Fibroblast of the aortic adventitia (primary cell): ENCODE data around the gene NME9. TPM values are rescaled to one million over a fixed set of nuclear protein-coding genes. Genes with fewer than 3 reads are reported as not detected.
A peak's percentile ranks its signal among the peaks of the same experiment; 100 is the strongest.
"Not testable (repeated sequence)": the region's sequence is repeated elsewhere in the genome, so short reads cannot be mapped to it uniquely, and the experiment has no call there.

Source experiments
- DNase-seq: peaks from one replicate; pipeline ENCODE4 v3.0.0-alpha.2; 2010; ENCODE audit warnings: low read depth
- H3K4me3 ChIP-seq: 2 replicates; pipeline ENCODE4 v1.5.1; 2011; ENCODE audit warnings: low read depth, mild to moderate bottlenecking, control low read depth, low read length, moderate library complexity
- CTCF ChIP-seq: IDR thresholded peaks from 2 replicates; pipeline ENCODE4 v1.5.1; 2011; ENCODE audit warnings: mild to moderate bottlenecking, low read length, control low read depth, inconsistent platforms; ENCODE audit not compliant: insufficient read depth
- total RNA-seq: library from RNA; depleted of rRNA; stranded (reverse); fragments of >200 nt; gene quantifications from 2 replicates; pipeline ENCODE4 v1.2.3, GENCODE V29; 2012; ENCODE audit warnings: low replicate concordance

The NME9 gene
- 0.18 TPM in 1 of 2 replicates, not detected in the other for total RNA-seq

- peak within 1 kb of the TSS; percentile 67 for H3K4me3 ChIP-seq
- TF ChIP-seq CTCF: peak; percentile 74
- peak; percentile 64 for DNase-seq
Observed at GRCh38 chr3:138329127-138329983, at the start of gene NME9. Gene NME9 (minus strand): TSS chr3:138329851. CDS start chr3:138329335, 516 bp downstream.

- no peak for TF ChIP-seq CTCF
- no peak for DNase-seq
- no peak overlapping the region for H3K4me3 ChIP-seq
Observed at GRCh38 chr3:138378990-138379389, 49.3 kb upstream of the NME9 start.

DNA sequence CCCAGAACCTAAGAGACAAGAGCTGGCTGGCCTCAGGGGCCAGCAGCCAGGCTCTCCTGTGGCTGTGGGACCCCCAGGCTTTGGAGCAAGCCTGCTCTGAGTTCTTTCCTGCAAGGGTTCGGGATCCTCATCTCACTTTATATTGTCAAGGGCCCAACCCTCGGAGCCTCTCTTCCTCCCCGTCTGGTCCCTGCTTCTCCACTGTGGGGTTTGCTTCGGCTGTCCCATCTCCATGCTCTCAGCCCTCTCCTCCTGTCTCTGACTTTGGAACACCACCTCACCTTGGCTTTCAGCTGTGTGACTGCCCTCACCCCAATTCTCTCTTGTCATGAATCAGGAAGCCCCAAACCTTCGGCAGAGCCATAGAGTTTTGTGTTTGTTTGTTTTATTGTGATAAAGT lies 48.7 kb upstream of the NME9 start:
- H3K4me3 ChIP-seq: no peak overlapping the region
- no peak for TF ChIP-seq CTCF
- no peak for DNase-seq

DNA sequence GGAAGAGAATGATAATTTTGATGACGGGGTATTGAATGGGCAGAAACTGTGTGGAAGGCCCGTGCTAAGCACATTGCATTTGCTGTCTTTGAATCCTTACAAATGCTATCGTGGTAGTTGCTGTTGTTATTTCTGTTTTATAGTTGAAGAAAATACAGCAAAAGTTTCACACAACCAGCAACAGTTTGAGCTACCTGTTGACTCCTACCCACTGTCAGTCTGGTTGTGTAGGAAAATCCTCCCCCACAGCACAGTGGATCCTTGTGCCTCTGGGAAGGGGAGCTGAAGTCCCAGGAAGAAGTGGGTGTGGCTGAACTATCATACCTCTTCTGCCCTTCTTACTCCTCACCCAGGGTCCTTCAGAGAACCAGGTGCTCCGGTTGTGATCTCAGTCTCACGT lies 48.2 kb upstream of the NME9 start:
- DNase-seq: no peak
- no peak for TF ChIP-seq CTCF
- no peak overlapping the region for H3K4me3 ChIP-seq

DNA sequence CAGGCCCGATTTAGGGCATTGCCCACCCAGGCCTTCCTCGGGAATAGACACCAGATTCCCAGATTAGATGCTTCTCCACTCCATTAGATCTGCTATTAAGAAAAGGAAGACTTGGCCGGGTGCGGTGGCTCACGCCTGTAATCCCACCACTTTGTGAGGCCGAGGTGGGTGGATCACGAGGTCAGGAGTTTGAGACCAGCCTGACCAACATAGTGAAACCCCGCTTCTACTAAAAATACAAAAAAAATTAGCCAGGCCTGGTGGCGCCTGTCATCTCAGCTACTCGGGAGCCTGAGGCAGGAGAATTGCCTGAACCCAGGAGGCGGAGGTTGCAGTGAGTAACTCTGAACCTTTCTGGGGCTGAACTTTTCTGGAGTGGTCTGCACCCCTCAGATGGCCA lies 47.6 kb upstream of the NME9 start:
- not testable (repeated sequence) for H3K4me3 ChIP-seq, DNase-seq

GRCh38 chr3:138376663-138377062 lies 47.0 kb upstream of the NME9 start:
- no peak for DNase-seq
- no peak overlapping the region for H3K4me3 ChIP-seq
- TF ChIP-seq CTCF: no peak

DNA sequence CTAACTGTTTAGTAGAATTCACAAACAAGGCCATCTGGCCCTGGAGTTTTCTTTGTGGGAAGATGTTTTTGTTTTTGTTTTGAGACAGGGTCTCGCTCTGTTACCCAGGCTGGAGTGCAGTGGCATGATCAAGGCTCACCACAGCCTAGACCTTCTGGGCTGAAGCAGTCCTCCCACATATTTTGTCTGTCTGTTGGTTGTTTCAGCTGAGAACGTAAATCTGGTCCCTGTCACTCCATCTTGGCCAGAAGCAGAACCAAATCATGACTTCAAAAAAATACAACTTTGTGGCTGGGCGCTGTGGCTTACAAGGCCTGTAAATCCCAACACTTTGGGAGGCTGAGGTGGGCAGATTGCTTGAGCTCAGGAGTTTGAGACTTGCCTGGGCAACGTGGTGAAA lies 45.8 kb upstream of the NME9 start:
- DNase-seq: no peak
- TF ChIP-seq CTCF: no peak
- H3K4me3 ChIP-seq: no peak overlapping the region
